Smooth muscle cell (in vitro differentiated cells): ENCODE results near the gene LIME1. TPM values are rescaled to one million over a fixed set of nuclear protein-coding genes. Genes with fewer than 3 reads are reported as not detected.

Experiments used
- DNase-seq: peaks from one replicate; lab custom pipeline; 2025; ENCODE audit not compliant: unreplicated experiment; lab: John Stamatoyannopoulos, UW
- H2AFZ ChIP-seq: fragments of 200-600 bp; sonication (generic); 2 replicates; pipeline ENCODE4 v1.6.0; 2016; ENCODE audit warnings: antibody characterized with exemption, low read depth, mild to moderate bottlenecking
- H3F3A ChIP-seq: fragments of 200-600 bp; sonication (generic); 2 replicates; pipeline ENCODE4 v1.6.0; 2017; ENCODE audit warnings: antibody characterized with exemption, low read depth
- H3K27ac ChIP-seq: fragments of 200-600 bp; sonication (generic); 2 replicates; pipeline ENCODE4 v1.5.1; 2016; ENCODE audit warnings: low read depth, mild to moderate bottlenecking
- H3K27me3 ChIP-seq: fragments of 200-600 bp; sonication (generic); 2 replicates; pipeline ENCODE4 v1.6.1; 2016; ENCODE audit warnings: low read depth, mild to moderate bottlenecking
- H3K36me3 ChIP-seq: fragments of 200-600 bp; sonication (generic); 2 replicates; pipeline ENCODE4 v1.5.1; 2016; ENCODE audit warnings: low read depth
- H3K4me1 ChIP-seq: fragments of 200-600 bp; sonication (generic); 2 replicates; pipeline ENCODE4 v1.5.1; 2016; ENCODE audit warnings: low read depth
- H3K4me2 ChIP-seq: fragments of 200-600 bp; sonication (generic); 2 replicates; pipeline ENCODE4 v1.6.0; 2016; ENCODE audit warnings: mild to moderate bottlenecking
- H3K4me3 ChIP-seq: fragments of 200-600 bp; sonication (generic); 2 replicates; pipeline ENCODE4 v1.5.1; 2016; ENCODE audit warnings: mild to moderate bottlenecking
- H3K79me2 ChIP-seq: fragments of 200-600 bp; sonication (generic); 2 replicates; pipeline ENCODE4 v1.6.0; 2016; ENCODE audit warnings: low read depth, mild to moderate bottlenecking
- H3K9ac ChIP-seq: fragments of 200-600 bp; sonication (generic); 2 replicates; pipeline ENCODE4 v1.6.0; 2016; ENCODE audit warnings: low read depth
- H3K9me3 ChIP-seq: fragments of 200-600 bp; sonication (generic); replicated peaks from 2 replicates; pipeline ENCODE4 v1.5.1; 2016; ENCODE audit warnings: low read depth
- H4K20me1 ChIP-seq: fragments of 200-600 bp; sonication (generic); 2 replicates; pipeline ENCODE4 v1.6.0; 2016; ENCODE audit warnings: low read depth
- WGBS: methylation state at CpG from one replicate; pipeline ENCODE4 v1.1.7; 2016; ENCODE audit warnings: low lambda C conversion rate; 5-methylcytosine and 5-hydroxymethylcytosine counted together
- polyA plus RNA-seq: library from polyadenylated mRNA; unstranded; fragments of >200 nt; fragmentation: Nextera tagmentation; extraction: Ambion mirVana; gene quantifications from 2 replicates; pipeline ENCODE4 v1.2.1, GENCODE V29; 2016
- total RNA-seq: library from RNA; depleted of rRNA; stranded (reverse); fragments of >200 nt; gene quantifications from 2 replicates; pipeline ENCODE4 v1.2.3, GENCODE V29; 2014
- TF ChIP-seq, protein P1 (sequence below): fragments of 200-600 bp; sonication (generic); IDR thresholded peaks from 2 replicates; pipeline ENCODE4 v1.5.1; 2017; ENCODE audit warnings: borderline replicate concordance, mild to moderate bottlenecking, antibody characterized with exemption; ENCODE audit not compliant: insufficient read depth, poor library complexity, severe bottlenecking

Gene LIME1
- total and polyA plus RNA-seq, 2 experiments from 2014 or later: 6.9 to 7.2 TPM

DNA sequence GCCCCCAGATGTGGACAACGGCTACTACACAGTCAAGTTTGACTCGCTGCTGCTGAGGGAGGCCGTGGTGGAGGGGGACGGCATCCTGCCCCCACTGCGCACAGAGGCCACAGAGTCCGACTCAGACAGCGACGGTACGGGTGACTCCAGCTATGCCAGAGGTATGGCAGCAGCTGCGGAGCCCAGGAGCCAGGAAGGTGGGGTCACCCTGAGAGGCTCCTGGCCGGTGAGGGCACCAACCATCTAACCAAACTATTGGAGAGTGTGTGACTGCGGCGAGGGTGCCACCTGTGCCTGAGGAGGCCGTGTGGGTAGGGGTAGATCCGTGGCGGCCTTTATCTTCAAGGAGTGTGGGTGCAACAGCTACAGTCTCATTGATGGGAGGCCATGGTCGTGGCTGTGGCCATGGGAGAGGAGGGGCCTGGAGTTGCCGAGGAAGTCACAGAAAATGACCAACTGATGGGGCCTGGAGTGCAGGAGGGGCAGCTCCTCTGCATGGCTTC lies 2.8 kb upstream of the LIME1 start:
- Histone ChIP-seq H3K36me3 (no peaks in the 10 kb centered on the region), H3K9me3 (no peaks in the 10 kb centered on the region), H3K9ac (no peak overlapping the region), H3K4me1 (peaks cover 16% of the 10 kb centered on the region), H3K27me3 (no peaks in the 10 kb centered on the region), H3K4me2 (no peak overlapping the region), H3K79me2 (peaks cover 16% of the 10 kb centered on the region), H4K20me1 (peaks cover 74% of the 10 kb centered on the region), H3K27ac (no peak overlapping the region), H2AFZ (no peak overlapping the region), H3F3A (peaks cover 6% of the 10 kb centered on the region), H3K4me3 (no peak overlapping the region)
- no peak for DNase-seq
- TF ChIP-seq, protein P1, sequence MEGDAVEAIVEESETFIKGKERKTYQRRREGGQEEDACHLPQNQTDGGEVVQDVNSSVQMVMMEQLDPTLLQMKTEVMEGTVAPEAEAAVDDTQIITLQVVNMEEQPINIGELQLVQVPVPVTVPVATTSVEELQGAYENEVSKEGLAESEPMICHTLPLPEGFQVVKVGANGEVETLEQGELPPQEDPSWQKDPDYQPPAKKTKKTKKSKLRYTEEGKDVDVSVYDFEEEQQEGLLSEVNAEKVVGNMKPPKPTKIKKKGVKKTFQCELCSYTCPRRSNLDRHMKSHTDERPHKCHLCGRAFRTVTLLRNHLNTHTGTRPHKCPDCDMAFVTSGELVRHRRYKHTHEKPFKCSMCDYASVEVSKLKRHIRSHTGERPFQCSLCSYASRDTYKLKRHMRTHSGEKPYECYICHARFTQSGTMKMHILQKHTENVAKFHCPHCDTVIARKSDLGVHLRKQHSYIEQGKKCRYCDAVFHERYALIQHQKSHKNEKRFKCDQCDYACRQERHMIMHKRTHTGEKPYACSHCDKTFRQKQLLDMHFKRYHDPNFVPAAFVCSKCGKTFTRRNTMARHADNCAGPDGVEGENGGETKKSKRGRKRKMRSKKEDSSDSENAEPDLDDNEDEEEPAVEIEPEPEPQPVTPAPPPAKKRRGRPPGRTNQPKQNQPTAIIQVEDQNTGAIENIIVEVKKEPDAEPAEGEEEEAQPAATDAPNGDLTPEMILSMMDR: no peak
- WGBS: 98% methylated on average over 18 of the region's 18 CpGs

DNA sequence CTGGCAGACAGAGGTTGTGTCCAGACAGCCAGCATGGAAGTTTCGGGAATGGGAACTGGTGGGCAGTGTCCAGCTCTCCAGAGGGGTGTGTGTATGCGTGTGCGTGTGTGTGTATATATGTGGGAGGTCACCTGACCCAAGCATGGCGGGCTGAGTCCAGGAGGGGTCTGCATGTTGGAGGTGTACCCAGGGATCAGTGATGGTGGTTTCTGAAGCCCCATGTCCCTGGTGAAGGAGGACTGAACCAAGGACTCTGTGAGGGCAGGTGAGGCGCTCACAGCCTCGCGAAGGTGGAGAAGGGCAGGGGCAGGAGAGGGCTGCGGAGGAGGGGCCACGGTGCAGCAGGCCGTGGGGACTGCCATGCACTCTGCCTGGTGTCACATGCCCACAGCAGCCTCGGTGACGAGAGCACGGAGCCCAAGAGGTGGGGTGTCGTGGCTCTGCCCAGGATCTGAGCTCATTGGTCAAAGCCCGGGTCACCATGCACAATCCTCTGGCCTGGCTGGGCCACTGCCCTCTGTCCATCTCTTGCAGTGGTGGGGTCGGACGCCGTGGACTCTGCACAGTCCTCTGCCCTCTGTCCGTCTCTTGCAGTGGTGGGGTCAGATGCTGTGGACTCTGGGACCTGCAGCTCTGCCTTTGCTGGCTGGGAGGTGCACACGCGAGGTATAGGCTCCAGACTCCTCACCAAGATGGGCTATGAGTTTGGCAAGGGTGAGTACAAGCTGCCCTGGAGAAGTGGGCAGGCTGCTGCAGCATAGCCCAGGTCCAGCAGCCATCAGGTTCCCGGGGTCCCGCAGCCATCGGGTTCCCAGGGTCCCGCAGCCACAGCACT lies 2.1 kb upstream of the LIME1 start:
- peaks cover 12% of the 10 kb centered on the region for H3F3A ChIP-seq
- DNase-seq: no peak
- H3K79me2 ChIP-seq: peaks cover 11% of the 10 kb centered on the region

DNA sequence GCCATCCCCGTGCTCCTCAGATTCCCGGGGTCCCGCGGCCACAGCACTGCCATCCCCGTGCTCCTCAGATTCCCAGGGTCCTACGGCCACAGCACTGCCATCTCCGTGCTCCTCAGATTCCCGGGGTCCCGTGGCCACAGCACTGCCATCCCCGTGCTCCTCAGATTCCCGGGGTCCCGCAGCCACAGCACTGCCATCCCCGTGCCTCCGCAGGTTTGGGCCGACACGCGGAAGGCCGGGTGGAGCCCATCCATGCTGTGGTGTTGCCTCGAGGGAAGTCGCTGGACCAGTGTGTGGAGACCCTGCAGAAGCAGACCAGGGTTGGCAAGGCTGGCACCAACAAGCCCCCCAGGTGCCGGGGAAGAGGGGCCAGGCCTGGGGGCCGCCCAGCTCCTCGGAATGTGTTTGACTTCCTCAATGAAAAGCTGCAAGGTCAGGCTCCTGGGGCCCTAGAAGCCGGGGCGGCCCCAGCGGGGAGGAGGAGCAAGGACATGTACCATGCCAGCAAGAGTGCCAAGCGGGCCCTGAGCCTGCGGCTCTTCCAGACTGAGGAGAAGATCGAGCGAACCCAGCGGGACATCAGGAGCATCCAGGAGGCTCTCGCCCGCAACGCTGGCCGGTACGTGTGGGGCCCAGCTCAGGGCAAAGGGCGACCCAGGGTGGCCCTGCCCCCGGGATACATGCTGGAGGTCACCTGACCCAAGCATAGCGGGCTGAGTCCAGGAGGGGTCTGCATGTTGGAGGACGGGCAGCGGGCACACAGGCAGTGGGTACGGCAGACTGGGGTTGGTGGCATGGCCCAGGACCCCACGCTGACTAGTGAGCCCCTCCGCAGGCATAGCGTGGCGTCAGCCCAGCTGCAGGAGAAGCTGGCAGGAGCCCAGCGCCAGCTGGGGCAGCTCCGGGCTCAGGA lies 1.3 kb upstream of the LIME1 start:
- peaks cover 68% of the 10 kb centered on the region for H4K20me1 ChIP-seq
- no peak overlapping the region for H3K4me3 ChIP-seq
- peaks cover 12% of the 10 kb centered on the region for H3F3A ChIP-seq
- H3K9me3 ChIP-seq: no peaks in the 10 kb centered on the region
- no peak overlapping the region for H3K27ac ChIP-seq
- H3K27me3 ChIP-seq: no peaks in the 10 kb centered on the region
- H3K4me2 ChIP-seq: no peak overlapping the region
- peaks cover 23% of the 10 kb centered on the region for H3K4me1 ChIP-seq
- H3K79me2 ChIP-seq: peaks cover 5% of the 10 kb centered on the region
- TF ChIP-seq, protein P1: no peak
- H2AFZ ChIP-seq: no peak overlapping the region
- no peak overlapping the region for H3K9ac ChIP-seq
- DNase-seq: no peak
- WGBS: 97% methylated on average over 48 of the region's 48 CpGs
- H3K36me3 ChIP-seq: no peaks in the 10 kb centered on the region

More for the DNA sequence above, 2.1 kb upstream of the LIME1 start:
- Histone ChIP-seq H3K9ac (no peak overlapping the region), H3K4me1 (peaks cover 23% of the 10 kb centered on the region), H3K9me3 (no peaks in the 10 kb centered on the region), H3K4me2 (no peak overlapping the region), H3K27ac (no peak overlapping the region), H3K4me3 (no peak overlapping the region), H2AFZ (no peak overlapping the region), H3K27me3 (no peaks in the 10 kb centered on the region), H3K36me3 (no peaks in the 10 kb centered on the region), H4K20me1 (peaks cover 69% of the 10 kb centered on the region)
- WGBS: 98% methylated on average over 24 of the region's 25 CpGs
- TF ChIP-seq, protein P1: no peak
